Brain microvascular endothelial cell (primary cell): ENCODE measurements around the gene FAP.

ENCODE experiments used
- DNase-seq: peaks from one replicate; pipeline ENCODE4 v3.0.0-alpha.2; 2020
- H3K27ac ChIP-seq: fragments of 250-450 bp; sonication (Bioruptor Pico); 2 replicates; pipeline ENCODE4 v1.5.1; 2020; ENCODE audit warnings: mild to moderate bottlenecking, moderate library complexity
- H3K27me3 ChIP-seq: fragments of 250-450 bp; sonication (Bioruptor Pico); replicated peaks from 2 replicates; pipeline ENCODE4 v1.5.1; 2020; ENCODE audit warnings: mild to moderate bottlenecking
- H3K36me3 ChIP-seq: fragments of 250-450 bp; sonication (Bioruptor Pico); replicated peaks from 2 replicates; pipeline ENCODE4 v1.5.1; 2020; ENCODE audit warnings: mild to moderate bottlenecking
- H3K4me3 ChIP-seq: 2 replicates; pipeline ENCODE4 v1.5.1; 2011; ENCODE audit warnings: low read depth, mild to moderate bottlenecking, control low read depth, low read length, moderate library complexity
- CTCF ChIP-seq: IDR thresholded peaks from 2 replicates; pipeline ENCODE4 v1.5.1; 2011; ENCODE audit warnings: low read depth, mild to moderate bottlenecking, moderate library complexity, low read length, control low read depth, inconsistent platforms; ENCODE audit errors: missing control alignments
- in situ Hi-C: cut with HindIII; loops from 2 replicates; pipeline ENCODE4 v1.10.0; 2017; ENCODE audit warnings: low sequenced_read_pairs, low pct_ligation_motif_present

Gene FAP

GRCh38 chr2:162267496-162267895 is 24.3 kb upstream of the FAP start:
- H3K27ac ChIP-seq: no peak overlapping the region
- no peak for TF ChIP-seq CTCF
- in situ Hi-C loops: no loop called here

GRCh38 chr2:162266460-162266760 is 23.2 kb upstream of the FAP start:
- Histone ChIP-seq H3K27me3 (no peaks in the 10 kb centered on the region), H3K36me3 (no peaks in the 10 kb centered on the region), H3K27ac (no peak overlapping the region), H3K4me3 (no peak overlapping the region)
- TF ChIP-seq CTCF: peak; percentile 18
- in situ Hi-C loops: no loop called here
- no peak for DNase-seq

More at GRCh38 chr2:162267496-162267895, 24.3 kb upstream of the FAP start:
- Histone ChIP-seq H3K4me3 (no peak overlapping the region), H3K27me3 (no peaks in the 10 kb centered on the region), H3K36me3 (no peaks in the 10 kb centered on the region)
- DNase-seq: no peak

GRCh38 chr2:162265666-162266459 is 22.6 kb upstream of the FAP start:
- TF ChIP-seq CTCF: no peak
- H3K36me3 ChIP-seq: no peaks in the 10 kb centered on the region
- no peak for DNase-seq
- H3K27ac ChIP-seq: no peak overlapping the region
- in situ Hi-C loops: no loop called here
- no peak overlapping the region for H3K4me3 ChIP-seq
- no peaks in the 10 kb centered on the region for H3K27me3 ChIP-seq

GRCh38 chr2:162261032-162261945 is 18.0 kb upstream of the FAP start:
- peak; percentile 70 for DNase-seq
- no peak overlapping the region for H3K4me3 ChIP-seq
- H3K27ac ChIP-seq: peak overlapping the region; percentile 76
- no peak for TF ChIP-seq CTCF
- no peaks in the 10 kb centered on the region for H3K27me3 ChIP-seq
- in situ Hi-C loops: no loop called here
- H3K36me3 ChIP-seq: no peaks in the 10 kb centered on the region

GRCh38 chr2:162258686-162259085 is 15.4 kb upstream of the FAP start:
- H3K27ac ChIP-seq: peak overlapping the region; percentile 72
- no peak for DNase-seq
- in situ Hi-C loops: no loop called here
- H3K4me3 ChIP-seq: no peak overlapping the region
- no peaks in the 10 kb centered on the region for H3K36me3 ChIP-seq
- no peak for TF ChIP-seq CTCF
- no peaks in the 10 kb centered on the region for H3K27me3 ChIP-seq
